Measurements from ENCODE around the gene CALD1.

The CALD1 gene

DNA sequence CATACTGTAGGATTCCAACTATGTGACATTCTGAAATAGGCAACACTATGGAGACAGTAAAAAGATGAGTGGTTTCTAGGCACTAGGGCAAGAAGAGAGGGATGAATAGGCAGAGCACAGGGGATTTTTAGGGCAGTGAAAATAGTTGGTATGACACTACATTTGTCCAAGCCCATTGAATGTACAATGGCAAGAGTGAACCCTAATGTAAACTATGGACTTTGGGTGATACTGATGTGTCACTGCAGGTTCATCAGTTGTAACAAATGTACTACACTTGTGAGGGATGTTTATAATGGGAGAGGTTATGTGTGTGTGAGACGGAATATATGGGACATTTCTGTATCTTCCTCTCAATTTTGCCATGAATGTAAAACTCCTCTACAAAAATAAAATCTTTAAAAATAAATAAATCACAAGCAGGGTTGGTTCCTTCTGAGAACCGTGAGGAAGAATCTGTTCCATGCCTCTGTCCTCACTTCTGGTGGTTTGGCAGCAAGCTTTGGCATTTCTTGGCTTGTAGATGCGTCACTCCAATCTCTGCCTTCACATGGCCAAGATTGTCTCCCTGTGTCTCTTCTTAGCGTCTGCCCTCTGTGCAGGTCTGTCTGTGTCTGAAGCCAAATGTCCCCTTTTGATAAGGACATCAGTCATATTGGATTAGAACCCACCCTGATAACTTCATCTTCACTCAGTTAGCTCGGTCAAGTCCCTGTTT is 123.8 kb downstream of the CALD1 start:
- in situ Hi-C loops (cut with MboI; ENCODE audit: low sequenced_read_pairs, unreplicated experiment): no loop called here
- TF ChIP-seq, protein P1, sequence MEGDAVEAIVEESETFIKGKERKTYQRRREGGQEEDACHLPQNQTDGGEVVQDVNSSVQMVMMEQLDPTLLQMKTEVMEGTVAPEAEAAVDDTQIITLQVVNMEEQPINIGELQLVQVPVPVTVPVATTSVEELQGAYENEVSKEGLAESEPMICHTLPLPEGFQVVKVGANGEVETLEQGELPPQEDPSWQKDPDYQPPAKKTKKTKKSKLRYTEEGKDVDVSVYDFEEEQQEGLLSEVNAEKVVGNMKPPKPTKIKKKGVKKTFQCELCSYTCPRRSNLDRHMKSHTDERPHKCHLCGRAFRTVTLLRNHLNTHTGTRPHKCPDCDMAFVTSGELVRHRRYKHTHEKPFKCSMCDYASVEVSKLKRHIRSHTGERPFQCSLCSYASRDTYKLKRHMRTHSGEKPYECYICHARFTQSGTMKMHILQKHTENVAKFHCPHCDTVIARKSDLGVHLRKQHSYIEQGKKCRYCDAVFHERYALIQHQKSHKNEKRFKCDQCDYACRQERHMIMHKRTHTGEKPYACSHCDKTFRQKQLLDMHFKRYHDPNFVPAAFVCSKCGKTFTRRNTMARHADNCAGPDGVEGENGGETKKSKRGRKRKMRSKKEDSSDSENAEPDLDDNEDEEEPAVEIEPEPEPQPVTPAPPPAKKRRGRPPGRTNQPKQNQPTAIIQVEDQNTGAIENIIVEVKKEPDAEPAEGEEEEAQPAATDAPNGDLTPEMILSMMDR (IDR thresholded peaks at IDR 0.05; ENCODE audit: borderline replicate concordance, control extremely low read depth, extremely low read depth, insufficient read depth, missing control alignments): no peak

DNA sequence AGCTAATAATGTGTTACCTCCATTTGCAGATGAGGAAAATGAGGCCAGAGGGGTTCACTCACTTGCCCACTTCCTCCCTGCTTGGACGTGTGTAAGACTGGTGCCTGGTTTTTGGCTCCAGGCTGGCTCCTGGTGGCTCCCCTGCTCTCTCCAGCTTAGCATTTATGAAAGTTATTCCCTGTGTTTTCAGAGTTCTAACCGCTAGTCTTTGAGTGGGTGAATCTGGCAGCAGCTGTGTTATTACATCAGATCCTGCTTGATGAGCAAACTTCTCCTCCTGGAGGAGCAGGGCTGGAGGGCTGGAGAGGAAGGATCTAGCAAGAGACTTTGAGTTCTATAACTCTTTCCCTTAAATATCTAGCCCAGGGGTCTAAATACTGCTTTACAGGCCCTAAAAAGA is 125.9 kb downstream of the CALD1 start:
- TF ChIP-seq, protein P1 (IDR thresholded peaks at IDR 0.05; ENCODE audit: borderline replicate concordance, control extremely low read depth, extremely low read depth, insufficient read depth, missing control alignments): no peak
- no peak for DNase-seq (ENCODE audit: low spot score)
- in situ Hi-C loops (cut with MboI; ENCODE audit: low sequenced_read_pairs, unreplicated experiment): no loop called here

More for the DNA sequence above, 123.8 kb downstream of the CALD1 start:
- DNase-seq (ENCODE audit: low spot score): no peak

DNA sequence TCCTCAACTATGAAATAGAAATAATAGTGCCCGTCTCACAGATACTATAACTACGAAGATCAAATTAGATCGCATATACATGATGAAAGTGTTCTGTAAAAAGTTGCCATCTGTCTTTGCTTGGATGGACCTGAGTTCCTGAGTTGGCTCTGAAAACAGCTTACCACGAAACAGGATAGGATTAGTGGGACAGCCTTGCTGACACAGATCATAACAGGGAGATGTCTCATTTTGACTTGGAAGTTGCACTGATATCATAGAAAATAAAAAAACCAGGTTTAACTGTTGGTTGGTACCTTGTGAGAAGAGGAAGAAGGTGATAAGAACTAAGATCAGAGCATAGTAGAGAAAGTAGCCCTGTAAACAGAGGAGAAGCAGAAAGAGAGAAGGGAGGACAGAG is 127.6 kb downstream of the CALD1 start:
- TF ChIP-seq, protein P1 (IDR thresholded peaks at IDR 0.05; ENCODE audit: borderline replicate concordance, control extremely low read depth, extremely low read depth, insufficient read depth, missing control alignments): no peak
- in situ Hi-C loops (cut with MboI; ENCODE audit: low sequenced_read_pairs, unreplicated experiment): no loop called here
- no peak for DNase-seq (ENCODE audit: low spot score)

- TF ChIP-seq, protein P1 (IDR thresholded peaks at IDR 0.05; ENCODE audit: borderline replicate concordance, control extremely low read depth, extremely low read depth, insufficient read depth, missing control alignments): no peak
- DNase-seq (ENCODE audit: low spot score): no peak
- in situ Hi-C loops (cut with MboI; ENCODE audit: low sequenced_read_pairs, unreplicated experiment): no loop called here
Observed at GRCh38 chr7:134907639-134908038, 128.2 kb downstream of the CALD1 start.

- in situ Hi-C loops (cut with MboI; ENCODE audit: low sequenced_read_pairs, unreplicated experiment): no loop called here
- DNase-seq (ENCODE audit: low spot score): no peak
- TF ChIP-seq, protein P1 (IDR thresholded peaks at IDR 0.05; ENCODE audit: borderline replicate concordance, control extremely low read depth, extremely low read depth, insufficient read depth, missing control alignments): no peak
Observed at GRCh38 chr7:134908289-134908688, 128.9 kb downstream of the CALD1 start.

DNA sequence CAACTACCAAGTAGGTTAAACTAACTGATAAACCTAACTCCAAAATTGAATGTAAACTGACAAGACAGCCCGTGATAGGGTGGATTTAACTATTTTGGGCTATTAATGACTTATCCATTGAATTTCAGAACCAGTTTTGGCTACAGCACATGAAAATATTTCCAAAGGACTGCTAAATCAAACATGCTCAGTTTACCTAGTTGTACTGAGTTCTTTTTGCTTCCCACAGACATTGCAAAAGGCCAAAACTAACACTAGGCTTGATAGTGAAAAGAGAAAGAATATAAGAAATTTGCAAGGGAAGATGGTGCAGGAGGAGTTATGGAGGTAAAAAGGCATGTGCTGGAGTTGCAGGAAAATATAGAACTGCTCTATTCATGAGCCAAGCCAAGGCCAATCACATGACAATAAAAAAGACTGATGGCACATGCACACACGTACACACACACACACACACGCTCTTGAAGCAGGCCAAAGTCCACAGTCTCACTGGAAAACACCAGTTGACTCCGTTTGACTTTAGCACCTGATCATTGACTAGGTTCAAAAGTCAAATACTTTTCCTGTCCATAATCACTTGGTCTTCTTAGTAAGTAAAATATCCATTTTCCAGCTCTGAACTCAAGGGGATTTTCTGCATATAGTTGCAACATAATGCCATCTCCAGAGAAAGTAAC is 130.9 kb downstream of the CALD1 start:
- no peak for DNase-seq (ENCODE audit: low spot score)
- in situ Hi-C loops (cut with MboI; ENCODE audit: low sequenced_read_pairs, unreplicated experiment): no loop called here
- TF ChIP-seq, protein P1 (IDR thresholded peaks at IDR 0.05; ENCODE audit: borderline replicate concordance, control extremely low read depth, extremely low read depth, insufficient read depth, missing control alignments): no peak

Data from GM13976 (cell line).